HG03378 (cell line): ENCODE measurements around the gene TPD52L2.
"Not testable (repeated sequence)": the region's sequence is repeated elsewhere in the genome, so short reads cannot be mapped to it uniquely, and the experiment has no call there.

Source experiments
- ATAC-seq: cut with Tn5 transposase; IDR thresholded peaks from one replicate; pipeline ENCODE4 v1.9.1; 2021; ENCODE audit warnings: mild to moderate bottlenecking, moderate library complexity; ENCODE audit not compliant: unreplicated experiment

Gene TPD52L2

DNA sequence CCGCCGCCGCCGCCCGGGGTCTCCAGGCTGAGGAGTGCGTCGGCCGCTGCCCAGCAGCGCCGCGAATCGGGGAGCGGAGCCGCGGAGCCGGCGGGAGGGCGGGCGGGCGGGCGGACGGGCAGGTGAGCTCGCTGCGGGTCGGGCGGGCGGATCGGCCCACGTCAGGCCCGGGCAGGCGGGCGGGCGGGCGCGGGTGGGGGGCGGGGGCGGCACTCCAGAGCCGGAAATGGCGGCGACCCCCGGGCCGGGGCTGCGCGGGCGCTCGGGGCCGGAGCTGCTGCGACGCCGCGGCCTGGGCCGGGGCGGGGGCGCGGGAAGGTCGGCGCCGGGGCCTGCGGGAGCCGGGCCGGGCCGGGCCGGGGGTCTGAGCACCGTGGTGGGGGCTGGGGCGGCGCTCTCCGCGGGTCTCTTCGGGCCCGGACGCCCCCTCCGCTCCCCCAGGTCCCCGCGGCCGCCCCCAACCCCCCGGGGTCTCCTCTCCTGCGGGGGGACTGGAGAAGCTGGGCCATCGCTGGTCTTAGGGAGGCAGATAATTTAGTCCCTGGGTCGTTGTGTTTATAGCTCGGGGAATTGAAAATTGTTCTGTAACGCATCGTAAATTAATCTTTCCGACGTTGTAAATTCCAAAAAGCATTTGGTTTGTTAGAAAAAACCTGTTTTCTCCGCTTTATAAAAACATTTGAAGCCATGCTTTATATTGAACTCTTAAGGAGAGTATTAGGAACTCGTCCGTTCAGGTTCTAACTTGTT, 30.3 kb downstream of the TPD52L2 start:
- ATAC-seq = no peak

DNA sequence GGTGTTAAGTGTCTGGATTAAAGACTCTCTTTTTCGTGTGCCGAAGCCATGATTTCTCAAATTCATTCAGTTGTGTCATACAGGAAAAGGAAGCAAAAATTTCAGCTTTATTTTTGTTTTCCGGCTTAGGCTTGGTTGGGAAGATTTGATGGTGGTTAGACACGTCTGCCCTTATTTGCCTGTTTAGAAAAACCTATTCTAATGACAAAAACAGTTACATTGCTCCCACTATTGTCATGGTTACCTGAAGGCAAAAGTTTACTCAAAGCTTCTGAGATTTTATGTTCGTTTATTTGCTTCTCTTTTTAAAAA, 30.8 kb downstream of the TPD52L2 start:
- ATAC-seq = no peak

DNA sequence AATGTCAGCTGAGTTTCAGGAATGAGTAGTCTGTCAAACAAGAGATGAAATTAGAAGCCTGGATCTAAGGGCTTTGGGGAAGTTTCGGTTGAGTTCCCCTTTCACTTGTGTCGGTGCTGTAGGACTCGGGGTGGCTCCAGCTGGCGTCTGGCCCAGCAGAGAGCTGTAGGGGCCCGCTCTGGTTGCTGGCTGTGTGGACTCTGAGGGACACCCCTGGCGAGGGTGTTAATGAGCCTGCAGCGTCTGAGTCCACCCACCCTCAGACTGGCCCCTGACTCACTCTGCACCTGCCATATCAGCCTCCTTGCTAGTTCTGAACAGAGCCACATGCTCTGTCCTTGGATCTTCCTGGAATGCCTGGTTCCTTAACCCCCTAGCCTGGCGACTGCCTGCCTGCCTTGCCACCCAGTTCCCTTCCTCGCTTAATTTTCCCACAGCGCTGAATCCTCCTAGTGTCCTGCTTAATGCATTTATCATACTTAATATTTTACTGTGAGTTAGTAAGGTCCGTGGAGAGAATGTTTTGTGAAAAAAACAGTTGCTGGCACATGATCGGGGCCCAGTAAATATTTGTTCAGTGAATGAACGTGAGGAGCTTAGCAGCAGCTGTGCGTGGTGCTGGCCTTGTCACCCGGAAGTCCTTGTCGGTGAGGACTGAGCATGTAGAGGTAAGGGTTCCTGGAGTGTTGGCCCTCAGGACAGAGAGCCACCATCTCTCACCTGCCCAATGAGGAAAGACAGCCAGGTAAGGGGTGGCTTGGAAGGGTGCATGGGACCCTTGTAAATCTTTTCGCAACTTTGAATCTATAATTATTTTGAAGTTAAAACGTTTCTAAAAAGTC, 31.4 kb downstream of the TPD52L2 start:
- no peak for ATAC-seq

DNA sequence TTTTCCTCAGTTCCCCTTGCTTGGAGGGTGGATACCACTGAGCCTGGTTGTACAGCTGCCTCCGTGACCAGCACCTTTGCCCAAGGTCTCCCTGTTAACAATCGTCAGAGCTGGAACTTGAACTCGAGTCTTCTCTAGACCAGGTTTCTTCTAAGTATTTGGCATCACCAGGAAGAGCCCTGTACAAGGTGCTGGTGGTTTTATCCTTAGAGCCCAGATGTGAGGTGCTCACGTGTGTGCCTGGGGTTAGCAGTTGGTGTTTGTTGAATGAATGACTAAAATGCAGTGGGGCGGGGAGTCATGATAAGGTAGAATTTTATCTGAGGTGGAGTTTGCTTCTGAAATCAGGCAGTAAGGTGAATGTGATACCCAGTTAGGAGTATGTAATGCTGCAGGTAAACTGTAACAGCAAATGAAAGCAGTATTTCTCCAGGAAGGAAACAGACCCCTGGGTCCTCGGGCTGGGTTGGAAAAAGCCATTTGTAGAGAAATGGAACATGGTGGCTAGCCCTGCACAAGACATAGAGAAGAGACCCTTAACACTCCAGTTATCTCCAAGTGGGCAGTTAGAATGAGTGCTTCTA, 33.0 kb downstream of the TPD52L2 start:
- no peak for ATAC-seq

DNA sequence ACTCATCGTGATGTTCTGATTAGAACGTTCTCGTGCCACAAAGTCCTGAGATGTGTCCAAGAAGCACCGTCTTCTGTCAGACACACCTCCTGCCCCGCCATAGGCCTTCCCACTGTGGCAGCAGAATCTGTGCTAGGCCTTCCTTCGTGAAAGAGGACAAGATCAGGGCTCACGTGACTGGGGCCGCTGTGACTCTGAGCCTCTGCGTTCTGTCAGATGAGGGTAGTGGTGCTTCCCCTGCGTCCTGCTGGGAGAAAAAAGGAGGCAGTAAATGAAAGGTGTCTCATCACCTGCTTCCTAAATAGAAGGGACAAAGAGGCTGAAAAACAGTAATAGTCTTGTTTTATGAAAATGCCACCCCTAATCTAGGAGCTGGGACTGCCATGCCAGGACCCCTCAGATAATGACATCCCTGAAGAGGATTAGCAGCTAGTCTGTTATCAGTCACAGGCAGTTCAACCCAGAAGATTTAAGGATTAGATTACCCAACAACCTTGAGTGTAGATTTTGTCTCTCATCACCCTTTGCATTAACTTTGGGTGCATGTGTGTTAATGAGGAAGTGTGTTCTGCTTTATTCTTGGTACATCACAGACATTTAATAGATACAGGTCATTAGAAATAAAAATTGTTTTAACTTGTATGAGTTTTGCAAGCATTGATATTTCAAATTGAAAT, 34.0 kb downstream of the TPD52L2 start:
- no peak for ATAC-seq

DNA sequence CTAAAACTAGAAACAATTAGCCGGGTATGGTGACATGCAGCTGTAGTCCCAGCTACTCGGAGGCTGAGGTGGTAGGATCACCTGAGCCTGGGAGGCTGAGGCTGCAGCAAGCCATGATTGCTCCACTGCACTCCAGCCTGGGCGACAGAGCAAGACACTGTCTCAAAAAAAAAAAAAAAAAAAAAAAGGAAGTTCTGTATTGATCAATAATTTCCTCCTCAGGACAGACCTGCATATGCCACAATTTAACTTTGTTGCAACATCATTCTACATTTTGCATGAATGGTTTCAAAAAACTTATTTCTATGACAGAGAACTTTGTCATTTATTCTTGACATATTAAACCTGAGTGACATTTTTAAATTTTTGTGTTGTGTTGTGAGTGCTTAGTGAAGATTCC, 35.3 kb downstream of the TPD52L2 start:
- no peak for ATAC-seq

DNA sequence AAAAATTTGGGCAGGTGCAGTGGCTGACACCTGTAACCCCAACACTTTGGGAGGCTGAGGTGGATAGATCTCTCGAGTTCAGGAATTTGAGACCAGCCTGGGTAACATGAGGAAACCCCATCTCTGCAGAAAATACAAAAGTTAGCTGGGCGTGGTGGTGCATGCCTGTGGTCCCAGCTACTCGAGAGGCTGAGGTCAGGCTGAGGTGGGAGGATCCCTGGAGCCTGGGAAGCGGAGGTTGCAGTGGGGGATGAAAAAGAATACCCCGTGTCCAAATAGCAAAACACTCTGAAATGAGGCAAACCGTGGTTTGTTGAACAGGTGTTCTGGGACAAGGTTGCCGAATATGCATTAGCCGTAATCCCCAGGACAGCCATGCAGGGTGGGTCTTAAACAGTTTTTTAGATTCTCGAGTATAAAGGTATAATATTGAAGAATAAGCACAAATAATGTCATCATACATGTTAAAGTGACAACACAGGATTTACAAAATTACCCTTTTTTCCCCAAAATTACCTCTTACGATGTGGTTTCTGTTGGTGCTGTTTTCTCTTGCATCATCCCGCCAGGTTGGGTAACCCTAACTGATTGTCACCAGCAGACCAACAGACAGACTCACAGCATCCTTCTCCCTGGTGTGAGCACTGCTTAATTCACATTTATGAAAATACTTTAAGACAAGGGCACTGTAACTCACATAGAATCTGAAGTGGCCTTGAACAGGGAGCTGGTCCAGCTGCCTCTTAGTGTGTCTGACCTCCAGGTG, 38.9 kb downstream of the TPD52L2 start:
- no peak for ATAC-seq

DNA sequence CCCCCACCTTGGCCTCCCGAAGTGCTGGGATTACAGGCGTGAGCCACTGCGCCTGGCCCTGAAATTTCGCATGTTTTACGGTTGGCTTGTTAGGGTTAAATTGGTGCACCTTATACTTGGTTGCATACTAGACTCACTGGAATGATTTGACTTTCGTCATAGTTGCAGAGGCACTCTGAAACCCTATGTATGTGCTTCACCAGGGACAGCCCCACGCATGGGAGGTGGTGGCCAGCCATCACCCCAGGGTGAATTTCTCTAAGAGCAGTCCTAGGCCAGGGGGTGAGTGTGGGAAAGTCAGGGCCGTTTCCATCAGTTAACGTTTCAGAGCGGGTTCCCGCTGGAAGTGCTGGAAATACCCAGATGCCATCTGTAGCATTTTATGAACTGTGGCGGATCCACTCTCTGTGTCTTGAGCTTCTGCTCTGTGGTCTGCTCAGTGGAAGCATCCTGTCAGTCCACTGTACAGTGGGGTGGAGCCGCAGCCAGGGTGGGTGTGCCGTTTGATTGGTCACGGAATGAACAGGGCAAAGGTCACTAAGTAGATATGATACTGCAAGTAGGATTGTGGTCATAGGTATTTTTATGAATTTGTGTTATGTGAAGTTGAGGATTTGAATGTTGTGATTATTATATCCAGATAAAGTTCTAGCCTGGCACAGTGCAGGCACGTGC, 43.1 kb downstream of the TPD52L2 start:
- no peak for ATAC-seq

DNA sequence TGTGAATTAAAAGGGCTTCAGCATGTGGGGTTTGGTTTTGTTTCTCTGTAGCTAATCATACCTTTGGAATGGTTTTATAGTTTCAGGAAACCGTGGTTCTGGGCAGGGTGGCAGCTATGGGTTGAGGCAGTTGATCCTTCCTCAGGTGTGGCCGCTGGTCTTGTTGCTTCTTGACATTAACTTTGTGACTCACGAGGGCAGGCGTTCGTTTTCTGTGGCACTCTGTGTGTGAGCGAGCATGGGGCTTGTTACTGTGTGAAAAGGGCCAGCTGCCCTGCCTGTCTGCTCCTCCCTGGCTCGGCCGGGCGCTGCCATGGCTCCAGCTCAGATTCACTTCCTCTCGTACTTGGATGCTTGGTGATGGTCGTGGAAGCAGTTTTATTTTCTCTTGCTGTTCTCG, 46.1 kb downstream of the TPD52L2 start:
- no peak for ATAC-seq

DNA sequence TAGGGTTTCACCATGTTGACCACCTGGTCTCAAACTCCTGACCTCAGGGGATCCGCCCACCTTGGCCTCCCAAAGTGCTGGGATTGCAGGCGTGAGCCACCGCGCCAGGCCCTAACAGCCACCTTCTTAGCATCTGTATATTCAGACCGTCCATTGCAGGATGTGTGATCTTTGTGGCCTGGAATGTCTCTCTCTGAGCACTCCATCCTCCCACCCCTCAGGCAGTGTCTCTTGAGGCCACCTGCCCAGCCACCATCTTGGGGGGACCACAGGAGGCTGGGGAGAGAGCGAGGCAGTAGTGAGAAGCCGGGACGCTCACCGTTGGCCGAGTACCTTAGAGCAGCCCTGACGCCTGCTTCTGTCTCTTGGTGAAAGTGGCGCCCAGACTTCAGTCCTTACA, 48.7 kb downstream of the TPD52L2 start:
- ATAC-seq = no peak

DNA sequence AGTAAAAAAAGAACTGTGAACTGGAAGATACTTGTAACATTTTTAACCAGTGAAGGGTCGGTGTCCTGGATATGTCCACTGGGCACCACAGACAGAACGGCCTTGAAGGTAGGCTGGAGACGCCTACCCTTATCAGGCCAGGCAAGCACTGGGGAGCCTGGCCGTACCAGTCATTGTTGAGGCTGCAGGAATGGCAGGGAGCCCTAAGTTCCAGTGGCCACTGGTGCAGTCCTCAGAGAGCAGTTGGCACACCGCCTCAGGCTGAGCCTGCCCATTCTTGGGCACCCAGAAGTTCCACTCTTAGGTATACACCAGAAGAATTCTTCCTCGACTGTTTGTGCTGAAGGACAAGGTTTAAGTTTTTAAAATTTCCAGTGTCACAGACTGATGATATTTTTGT, 50.4 kb downstream of the TPD52L2 start:
- no peak for ATAC-seq

DNA sequence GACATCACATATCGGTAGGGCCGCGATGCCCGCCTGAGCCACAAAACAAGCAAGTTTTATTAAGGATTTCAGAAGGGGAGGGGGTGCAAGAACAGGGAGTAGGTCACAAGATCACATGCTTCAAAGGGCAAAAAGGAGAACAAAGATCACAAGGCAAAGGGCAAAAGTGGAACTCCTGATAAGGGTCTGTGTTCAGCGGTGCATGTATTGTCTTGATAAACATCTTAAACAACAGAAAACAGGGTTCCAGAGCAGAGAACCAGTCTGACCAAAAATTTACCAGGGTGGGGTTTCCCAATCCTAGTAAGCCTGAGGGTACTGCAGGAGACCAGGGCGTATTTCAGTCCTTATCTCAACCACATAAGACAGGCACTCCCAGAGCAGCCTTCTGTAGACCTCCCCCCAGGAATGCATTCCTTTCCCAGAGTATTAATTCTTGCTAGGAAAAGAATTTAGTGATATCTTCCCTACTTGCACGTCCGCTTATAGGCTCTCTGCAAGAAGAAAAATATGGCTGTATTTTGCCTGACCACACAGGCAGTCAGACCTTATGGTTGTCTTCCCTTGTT, 51.4 kb downstream of the TPD52L2 start:
- not testable (repeated sequence) for ATAC-seq

DNA sequence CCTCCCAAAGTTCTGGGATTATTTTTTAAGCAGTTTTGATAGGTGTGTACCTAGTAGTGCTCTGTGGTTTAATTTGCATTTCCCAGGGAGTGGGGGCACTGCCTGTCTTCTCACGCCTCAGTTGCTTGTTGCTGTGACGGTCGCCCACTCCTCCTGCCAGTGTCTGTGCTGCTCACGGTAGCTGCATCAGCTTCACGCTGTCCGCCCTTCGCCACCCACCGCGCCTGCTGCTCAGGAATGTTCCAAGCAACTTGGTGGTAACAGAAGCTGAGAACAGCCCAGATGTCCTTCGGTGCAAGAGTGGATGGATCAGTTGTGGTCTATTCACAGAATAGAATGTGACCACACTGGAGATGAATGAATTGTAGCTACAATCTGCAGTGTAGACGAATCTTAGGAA, 52.7 kb downstream of the TPD52L2 start:
- ATAC-seq = no peak

DNA sequence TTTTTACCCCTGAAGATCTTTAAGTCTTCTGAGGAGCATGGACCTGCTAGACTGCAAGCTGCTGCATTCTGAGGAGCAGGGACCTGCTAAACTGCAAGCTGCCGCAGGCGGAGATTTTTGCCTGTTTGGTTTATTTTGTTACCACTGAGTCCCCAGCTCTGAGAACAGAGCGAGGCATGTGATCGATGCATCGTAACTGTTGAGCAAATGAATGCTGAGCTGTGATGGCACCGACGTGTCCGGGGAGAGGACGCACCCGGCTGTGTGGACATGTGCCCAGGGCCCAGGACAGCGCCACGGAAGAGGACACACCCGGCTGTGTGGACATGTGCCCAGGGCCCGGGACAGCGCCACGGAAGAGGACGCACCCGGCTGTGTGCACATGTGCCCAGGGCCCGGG, 54.1 kb downstream of the TPD52L2 start:
- ATAC-seq = no peak

DNA sequence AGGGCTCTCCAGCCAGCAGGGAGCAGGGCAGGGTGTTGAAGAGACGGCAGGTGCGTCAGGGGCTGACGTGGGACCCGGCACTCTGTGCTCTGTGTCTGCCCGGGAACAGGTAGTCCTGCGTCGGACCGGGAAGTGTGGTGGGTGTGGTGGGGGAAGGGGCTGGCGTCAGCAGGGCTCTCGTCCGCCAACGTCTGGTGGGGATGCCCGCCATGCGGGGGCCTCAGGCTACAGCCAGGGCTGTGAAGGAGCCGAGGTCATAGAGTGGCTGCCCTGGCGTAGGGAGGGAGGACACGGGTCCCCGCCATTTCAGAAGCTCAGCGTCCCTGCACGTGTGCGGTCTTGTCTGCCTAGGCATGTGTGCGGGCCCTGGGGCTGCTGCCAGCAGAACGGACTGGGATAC, 55.2 kb downstream of the TPD52L2 start:
- no peak for ATAC-seq

DNA sequence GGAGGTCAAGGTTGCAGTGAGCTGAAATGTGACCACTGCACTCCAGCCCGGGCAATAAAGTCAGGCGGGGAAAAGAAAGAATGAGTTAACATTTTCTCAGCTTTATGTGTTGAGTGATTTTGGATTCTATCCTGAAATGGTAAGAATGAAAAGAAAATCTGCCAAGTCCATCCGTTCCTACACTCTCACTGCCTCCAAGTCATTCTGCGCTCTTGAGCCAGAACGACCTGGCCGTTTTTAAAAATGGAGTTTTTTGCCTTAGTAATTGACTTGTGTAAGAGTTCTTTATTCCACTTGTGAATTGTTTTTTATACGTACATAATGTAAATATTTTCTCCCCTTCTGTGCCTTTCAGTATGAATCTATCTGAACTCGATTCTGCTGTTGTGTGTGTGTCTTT, 58.6 kb downstream of the TPD52L2 start:
- no peak for ATAC-seq

DNA sequence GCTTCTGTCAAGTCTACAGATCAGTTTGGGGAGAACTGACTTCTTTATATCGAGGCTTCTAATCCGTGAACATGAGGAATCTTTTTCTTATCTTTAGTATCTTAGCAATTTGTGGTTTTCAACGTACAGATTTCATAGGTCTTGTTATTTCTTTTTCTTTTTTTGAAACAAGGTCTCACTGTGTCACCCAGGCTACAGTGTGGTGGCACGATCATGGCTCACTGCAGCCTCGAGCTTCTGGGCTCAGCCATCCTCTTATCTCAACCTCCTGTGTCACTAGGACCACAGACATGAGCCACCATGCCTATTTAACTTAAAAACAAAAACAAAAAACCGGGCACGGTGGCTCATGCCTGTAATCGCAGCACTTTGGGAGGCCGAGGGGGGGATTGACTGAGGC, 59.2 kb downstream of the TPD52L2 start:
- no peak for ATAC-seq

DNA sequence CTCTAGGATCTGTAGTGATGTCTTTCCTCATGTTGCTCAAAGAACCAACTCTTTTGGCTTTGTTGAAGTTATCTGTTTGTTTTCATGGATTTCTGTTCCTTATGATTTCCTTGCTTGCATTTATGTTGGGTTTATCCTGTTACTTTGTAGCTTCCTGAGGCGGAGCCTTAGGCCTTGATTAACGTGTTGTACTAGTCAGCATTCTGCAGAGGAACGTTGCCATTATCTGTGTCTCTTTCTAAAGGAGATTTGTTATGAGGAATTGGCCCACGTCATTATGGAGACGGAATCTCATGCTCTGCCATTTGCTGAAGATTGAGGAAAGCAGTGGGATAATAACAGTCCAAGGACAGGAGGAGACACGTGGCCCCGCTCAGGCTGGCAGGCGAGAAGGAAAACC, 61.2 kb downstream of the TPD52L2 start:
- ATAC-seq = no peak

DNA sequence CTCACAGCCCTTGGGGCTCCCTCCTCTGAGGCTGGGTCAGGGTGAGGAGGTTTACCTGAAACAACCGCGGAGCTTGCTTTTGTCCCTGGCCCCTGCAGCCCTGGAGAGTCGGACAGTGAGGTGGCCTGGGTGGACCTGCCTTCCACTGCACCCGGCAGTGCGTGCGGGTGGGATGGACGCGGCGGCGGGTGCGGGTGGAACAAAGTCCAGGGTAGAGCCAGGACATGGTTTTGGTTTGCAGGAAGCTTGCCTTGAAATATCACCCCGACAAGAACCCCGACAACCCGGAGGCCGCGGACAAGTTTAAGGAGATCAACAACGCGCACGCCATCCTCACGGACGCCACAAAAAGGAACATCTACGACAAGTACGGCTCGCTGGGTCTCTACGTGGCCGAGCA, 64.0 kb downstream of the TPD52L2 start:
- no peak for ATAC-seq

DNA sequence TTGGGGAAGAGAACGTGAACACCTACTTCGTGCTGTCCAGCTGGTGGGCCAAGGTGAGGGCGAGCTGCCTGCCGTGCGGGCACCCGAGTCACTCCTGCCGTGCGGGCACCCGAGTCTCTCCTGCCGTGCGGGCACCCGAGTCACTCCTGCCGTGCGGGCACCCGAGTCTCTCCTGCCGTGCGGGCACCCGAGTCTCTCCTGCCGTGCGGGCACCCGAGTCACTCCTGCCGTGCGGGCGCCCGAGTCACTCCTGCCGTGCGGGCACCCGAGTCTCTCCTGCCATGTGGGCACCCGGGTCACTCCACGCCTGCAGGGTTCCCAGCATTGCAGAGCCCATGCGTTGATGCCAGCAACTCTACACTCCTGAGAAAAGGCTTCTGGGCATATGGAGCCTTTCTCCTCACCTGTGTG, 64.4 kb downstream of the TPD52L2 start:
- not testable (repeated sequence) for ATAC-seq
